GM18858 (cell line): ENCODE data around the gene HPGDS.
"Not testable (repeated sequence)": the region's sequence is repeated elsewhere in the genome, so short reads cannot be mapped to it uniquely, and the experiment has no call there.

Experiments used
- ATAC-seq: cut with Tn5 transposase; IDR thresholded peaks from one replicate; pipeline ENCODE4 v1.9.1; 2021; ENCODE audit not compliant: unreplicated experiment

Gene HPGDS

DNA sequence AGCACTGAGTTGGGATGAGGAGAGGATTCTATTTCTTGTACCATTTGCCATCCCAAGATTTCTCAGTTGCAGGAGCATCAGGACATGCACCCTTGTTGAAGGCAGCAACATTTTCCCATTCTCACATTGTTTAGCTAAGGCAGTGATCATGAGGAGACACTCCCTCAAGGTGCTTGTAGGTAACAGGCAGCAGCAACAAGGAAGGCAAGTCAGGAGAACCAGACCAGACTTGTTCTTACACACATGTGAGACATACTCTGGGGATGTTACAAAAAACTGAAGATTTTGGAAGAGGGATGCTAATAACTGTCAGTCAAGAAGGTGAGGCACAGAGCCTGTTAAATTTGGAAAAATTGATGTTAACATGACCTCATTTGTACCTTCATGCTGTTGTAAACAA is 15.5 kb upstream of the HPGDS start:
- ATAC-seq = no peak

DNA sequence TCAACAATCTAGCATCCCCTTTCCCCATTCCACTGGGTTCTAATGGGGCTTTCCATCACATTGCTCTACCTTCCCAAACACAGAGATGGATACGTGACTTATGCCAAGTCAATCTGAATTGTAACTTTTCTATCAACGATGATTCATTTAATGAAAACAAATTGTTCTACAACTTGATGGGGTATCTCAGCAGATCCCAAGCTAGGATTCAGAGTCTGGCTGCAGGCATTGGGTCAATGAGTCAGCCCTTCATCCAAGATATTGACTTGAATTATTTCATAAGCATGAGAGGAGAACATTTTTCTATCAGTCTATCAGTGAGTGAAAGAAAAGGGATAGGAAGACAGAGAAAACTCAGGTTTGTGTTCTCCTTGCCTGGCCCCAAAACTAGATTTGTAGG is 15.0 kb upstream of the HPGDS start:
- ATAC-seq = no peak

DNA sequence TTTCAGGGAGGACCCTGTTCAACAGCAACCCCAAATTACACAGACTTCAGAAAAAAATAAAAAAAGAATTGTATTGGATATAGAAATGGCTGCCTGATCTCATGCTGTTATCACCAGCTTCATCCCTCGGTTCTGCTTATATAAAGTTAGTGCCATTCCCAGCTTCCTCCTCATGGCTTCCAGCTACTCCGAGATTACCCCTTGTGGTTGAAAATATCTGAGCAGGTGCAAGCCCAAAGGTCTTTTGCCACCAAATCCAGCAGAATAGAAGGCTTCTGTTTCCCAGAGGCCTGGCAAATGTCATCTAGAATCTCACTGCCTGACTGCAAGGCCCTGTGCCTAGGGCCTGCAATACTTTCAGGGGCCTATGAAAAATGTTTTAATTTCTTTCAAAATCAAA is 13.8 kb upstream of the HPGDS start:
- ATAC-seq = no peak

GRCh38 chr4:94354474-94354896 is 11.8 kb upstream of the HPGDS start:
- no peak for ATAC-seq

GRCh38 chr4:94352996-94353395 is 10.4 kb upstream of the HPGDS start:
- ATAC-seq = no peak

DNA sequence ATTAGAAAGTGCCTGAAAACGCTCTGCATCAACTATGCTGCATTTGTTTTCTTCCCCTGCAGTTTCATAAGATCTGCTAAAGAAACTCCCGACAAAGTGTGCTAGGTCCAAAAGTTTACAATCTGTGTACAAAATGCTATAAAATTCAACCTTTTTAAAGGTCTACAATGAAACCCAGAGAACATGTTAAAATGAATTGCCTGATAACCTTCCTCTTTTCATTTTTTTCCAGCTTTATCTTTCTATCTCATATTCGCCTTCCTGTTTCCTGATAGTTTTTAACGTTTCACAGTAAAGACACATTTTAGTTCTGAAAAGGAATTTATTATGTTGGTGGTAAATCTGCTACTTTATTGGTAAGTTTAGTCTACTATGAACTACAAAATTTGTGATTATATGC is 9.5 kb upstream of the HPGDS start:
- no peak for ATAC-seq

DNA sequence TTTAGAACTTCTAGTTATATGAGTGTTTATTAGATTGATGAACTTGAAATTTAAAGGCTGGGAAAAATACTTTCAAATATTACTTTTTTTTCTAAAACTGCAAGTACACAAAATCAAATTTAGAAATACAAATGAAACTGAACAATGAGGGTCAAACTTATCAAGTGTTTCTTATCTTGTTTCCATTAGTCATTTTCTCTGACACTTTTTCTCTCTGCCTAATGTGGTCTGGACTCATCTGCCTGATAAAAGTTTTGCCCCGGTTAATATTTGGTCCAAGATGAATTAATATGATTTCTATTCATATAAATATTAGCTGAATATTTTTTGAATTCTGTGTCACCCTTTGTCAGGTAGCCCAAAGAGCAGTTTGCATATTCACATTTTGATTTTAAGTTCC is 8.7 kb upstream of the HPGDS start:
- no peak for ATAC-seq

GRCh38 chr4:94350095-94350494 is 7.5 kb upstream of the HPGDS start:
- ATAC-seq = no peak

GRCh38 chr4:94349193-94349592 is 6.6 kb upstream of the HPGDS start:
- ATAC-seq = no peak

DNA sequence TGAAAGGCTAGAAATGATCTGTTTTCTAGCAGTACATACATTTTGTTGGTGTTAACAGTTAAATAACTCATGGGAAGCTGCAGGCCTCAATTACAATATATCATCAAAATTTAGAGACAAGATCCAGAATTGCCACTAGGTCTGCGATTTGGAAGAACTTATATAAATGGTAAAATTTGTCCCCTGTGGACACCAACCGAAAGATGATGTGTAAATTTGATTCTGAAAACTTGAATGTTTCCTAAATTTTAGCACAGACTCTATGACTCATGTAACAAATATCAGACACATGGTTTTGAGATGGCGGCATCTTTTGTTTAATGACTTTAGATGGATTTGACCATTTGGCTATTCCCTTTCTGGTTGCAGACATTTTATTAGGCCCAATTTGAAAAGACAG is 6.0 kb upstream of the HPGDS start:
- no peak for ATAC-seq

- no peak for ATAC-seq
Measured at GRCh38 chr4:94346541-94346940, 3.9 kb upstream of the HPGDS start.

- no peak for ATAC-seq
Measured at GRCh38 chr4:94345969-94346368, 3.3 kb upstream of the HPGDS start.

DNA sequence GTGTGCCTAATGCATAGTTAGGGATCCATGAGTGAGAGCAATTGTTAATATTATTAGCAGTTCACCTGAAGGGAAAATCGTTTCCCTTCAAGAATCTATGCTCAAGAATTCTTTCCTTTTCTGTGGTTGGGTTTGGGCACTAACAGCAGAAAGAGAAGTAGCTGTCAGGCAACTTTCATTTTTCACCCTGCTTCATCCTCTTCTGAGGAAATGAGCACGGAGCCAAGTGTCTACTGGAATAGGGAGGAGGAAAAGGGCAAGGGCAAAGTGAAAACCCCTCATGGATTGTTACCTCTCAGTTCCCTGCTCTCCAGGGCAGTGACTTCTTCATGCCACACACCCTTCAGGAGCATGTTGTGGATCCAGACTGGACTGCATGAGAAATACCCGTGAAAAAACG is 2.6 kb upstream of the HPGDS start:
- no peak for ATAC-seq

DNA sequence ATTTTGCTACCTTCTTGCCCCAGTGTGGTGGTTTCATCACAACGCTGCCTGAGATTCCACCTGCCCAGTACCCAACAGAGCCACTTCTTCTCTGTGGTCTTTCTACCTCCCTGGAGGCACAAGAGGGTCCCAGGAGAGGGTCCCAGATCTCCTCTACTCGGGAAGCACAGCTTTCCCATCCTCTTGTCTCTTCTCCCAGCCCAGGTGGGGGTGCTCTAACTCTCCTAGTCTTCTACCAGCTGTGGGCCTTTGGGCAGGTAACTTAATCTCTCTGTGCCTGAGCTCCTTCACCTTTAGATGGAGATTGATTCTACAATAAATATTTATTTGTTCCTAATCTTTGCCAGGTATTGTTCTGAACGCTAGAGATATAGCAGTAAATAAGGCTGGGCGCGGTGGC is 1.8 kb upstream of the HPGDS start:
- ATAC-seq = no peak

DNA sequence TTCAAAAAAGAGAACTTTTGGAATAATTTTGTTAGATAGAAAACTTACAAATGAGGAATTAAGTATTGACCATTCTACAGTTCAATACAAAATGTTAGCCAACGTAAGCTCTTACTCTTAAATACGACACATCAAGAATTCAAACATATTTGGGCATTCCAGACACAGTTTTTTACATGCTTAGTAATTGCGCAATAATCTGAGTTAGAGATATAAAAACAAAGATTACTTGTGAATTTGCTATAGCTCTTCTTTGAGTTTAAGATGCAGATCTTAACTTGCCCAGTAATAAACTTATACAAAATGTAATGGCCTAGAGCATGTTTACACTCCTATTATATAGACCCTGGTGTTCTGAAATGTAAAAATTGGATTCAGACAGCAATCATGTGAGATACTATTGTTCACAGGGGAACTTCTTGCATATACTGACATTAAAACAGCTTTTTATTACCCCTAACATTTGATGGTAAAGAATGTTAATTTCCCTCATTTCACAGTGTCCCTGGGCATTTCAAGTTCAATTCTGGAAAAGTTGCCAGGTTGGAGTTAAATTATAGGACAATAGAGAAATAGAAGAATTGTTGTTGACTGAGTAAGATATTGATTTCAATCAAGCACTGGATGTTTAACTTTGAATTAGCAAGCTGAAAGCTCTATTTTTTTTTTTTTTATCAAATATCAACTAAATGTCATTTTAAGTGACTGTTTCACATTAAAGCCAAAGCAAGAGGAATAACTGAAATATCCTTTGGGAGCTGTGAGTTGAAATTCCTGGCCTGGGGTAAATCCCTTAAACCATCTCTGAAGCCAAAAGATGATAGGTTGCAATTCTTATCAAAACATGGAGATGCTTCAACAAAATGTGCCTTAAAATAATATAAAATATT is 910 bp downstream of the HPGDS start:
- ATAC-seq = no peak

DNA sequence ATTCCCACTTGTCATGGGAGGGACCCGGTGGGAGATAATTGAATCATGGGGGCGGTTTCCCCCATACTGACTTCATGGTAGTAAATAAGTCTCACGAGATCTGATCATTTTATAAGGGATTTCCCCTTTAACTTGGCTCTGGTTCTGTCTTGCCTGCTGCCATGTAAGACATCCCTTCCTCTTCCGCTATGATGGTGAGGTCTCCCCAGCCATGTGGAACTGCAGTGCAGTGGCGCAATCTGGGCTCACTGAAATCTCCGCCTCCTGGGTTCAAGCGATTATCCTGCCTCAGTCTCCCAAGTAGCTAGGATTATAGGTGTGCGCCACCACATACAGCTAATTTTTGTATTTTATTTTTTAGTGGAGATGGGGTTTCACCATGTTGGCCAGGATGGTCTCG is 2.9 kb downstream of the HPGDS start:
- no peak for ATAC-seq

DNA sequence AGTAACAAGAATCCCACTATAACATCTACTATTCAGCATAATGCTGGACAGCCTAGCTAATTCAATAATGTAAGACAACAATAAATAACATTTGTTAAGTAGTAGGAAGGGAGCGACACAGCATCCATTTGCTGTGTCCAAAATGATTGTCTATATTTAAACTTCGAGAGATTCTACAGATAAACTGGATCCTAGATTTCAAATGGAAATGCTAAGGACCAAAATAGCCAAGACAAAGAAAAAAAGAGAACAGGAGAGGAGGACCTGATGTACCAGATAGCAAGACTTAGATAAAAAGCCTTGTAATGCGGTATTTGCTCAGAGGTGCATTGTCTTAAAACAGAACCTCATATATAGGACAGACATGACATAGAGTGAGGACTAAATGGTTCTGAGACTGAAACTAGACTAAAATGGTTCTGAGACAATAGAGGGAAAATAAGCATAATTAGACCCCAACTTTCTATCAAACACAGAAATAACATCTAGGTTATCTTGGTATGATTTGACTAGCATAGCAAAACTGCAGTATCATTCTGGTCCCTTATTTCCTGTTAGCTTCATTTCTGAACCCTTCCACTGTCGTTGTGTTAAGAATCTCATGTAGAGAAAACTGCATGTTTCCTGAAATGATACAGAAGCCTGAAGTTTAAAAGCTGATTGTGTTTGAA is 3.8 kb downstream of the HPGDS start:
- peak; percentile 65 for ATAC-seq

DNA sequence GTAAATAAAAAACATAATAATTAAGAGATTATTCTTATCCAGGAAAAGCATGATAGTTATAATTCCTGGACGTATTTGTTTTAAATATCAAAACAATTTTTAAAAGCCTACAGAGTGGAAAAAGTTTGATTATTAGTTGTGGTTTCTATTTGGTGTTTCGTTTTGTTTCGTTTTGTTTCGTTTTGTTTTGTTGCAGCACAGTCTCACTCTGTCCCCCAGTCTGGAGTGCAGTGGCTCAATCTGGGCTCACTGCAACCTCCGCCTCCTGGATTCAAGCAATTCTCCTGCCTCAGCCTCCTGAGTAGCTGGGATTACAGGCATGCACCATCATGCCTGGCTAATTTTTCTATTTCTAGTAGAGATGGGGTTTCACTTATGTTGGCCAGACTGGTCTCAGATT is 5.8 kb downstream of the HPGDS start:
- ATAC-seq = not testable (repeated sequence)

- no peak for ATAC-seq
Measured at GRCh38 chr4:94336303-94336702, 6.3 kb downstream of the HPGDS start.

- ATAC-seq = no peak
Measured at GRCh38 chr4:94334962-94335361, 7.7 kb downstream of the HPGDS start.

GRCh38 chr4:94334476-94334875 is 8.2 kb downstream of the HPGDS start:
- no peak for ATAC-seq

- no peak for ATAC-seq
Measured at GRCh38 chr4:94333866-94334265, 8.8 kb downstream of the HPGDS start.
